NCI-H2171 treated with DMSO at 0.1 percent for 48 hours (cell line): Measurements from ENCODE around the gene DTX1.

Experiments used
- DNase-seq: peaks from one replicate; lab custom pipeline; 2025; lab: John Stamatoyannopoulos, UW

Gene DTX1

GRCh38 chr12:113056631-113057488, at the start of gene DTX1:
DTX1 (plus strand) TSS chr12:113056730; CDS start chr12:113058193, 1,463 bp downstream.
- no peak for DNase-seq

- DNase-seq, result no peak
These were observed 49.4 kb upstream of the DTX1 start for GRCh38 chr12:113007166-113007565.

- no peak for DNase-seq
These were observed 45.8 kb upstream of the DTX1 start for GRCh38 chr12:113010701-113011100.

- DNase-seq, result no peak
These were observed 42.0 kb upstream of the DTX1 start for GRCh38 chr12:113014565-113014964.

GRCh38 chr12:113016796-113017195, 39.7 kb upstream of the DTX1 start:
- peak; percentile 85 for DNase-seq

- peak; percentile 89 for DNase-seq
These were observed 37.5 kb upstream of the DTX1 start for GRCh38 chr12:113019025-113019424.

- DNase-seq, result no peak
These were observed 35.0 kb upstream of the DTX1 start for GRCh38 chr12:113021500-113021899.

- DNase-seq, result no peak
These were observed 33.8 kb upstream of the DTX1 start for GRCh38 chr12:113022563-113023297.

GRCh38 chr12:113027726-113028125, 28.8 kb upstream of the DTX1 start:
- DNase-seq, result no peak

GRCh38 chr12:113030875-113031525, 25.5 kb upstream of the DTX1 start:
- DNase-seq, result peak; percentile 88

GRCh38 chr12:113039911-113040445, 16.6 kb upstream of the DTX1 start:
- DNase-seq, result no peak

- DNase-seq, result no peak
These were observed 15.8 kb upstream of the DTX1 start for GRCh38 chr12:113040722-113041171.

- DNase-seq, result no peak
These were observed 15.0 kb upstream of the DTX1 start for GRCh38 chr12:113041560-113041959.

- DNase-seq, result peak; percentile 16
These were observed 13.3 kb upstream of the DTX1 start for GRCh38 chr12:113043240-113043639.

- no peak for DNase-seq
These were observed 12.0 kb upstream of the DTX1 start for GRCh38 chr12:113044516-113044915.

GRCh38 chr12:113048716-113049127, 7.8 kb upstream of the DTX1 start:
- peak; percentile 72 for DNase-seq

GRCh38 chr12:113049976-113050742, 6.4 kb upstream of the DTX1 start:
- no peak for DNase-seq

GRCh38 chr12:113050795-113051194, 5.7 kb upstream of the DTX1 start:
- no peak for DNase-seq

GRCh38 chr12:113051759-113052158, 4.8 kb upstream of the DTX1 start:
- no peak for DNase-seq

GRCh38 chr12:113052326-113052725, 4.2 kb upstream of the DTX1 start:
- no peak for DNase-seq

GRCh38 chr12:113054948-113055486, 1.5 kb upstream of the DTX1 start:
- no peak for DNase-seq
